ENCODE results near the gene FGG. TPM values are rescaled to one million over a fixed set of nuclear protein-coding genes. Genes with fewer than 3 reads are reported as not detected.

The FGG gene
- total RNA-seq, 1 donor = not detected

GRCh38 chr4:154577324-154577723 lies 35.1 kb downstream of the FGG start:
- TF ChIP-seq CTCF (IDR thresholded peaks at IDR 0.05; ENCODE audit: insufficient read depth, low read length) = no peak
- no peak overlapping the region for H3K4me3 ChIP-seq (ENCODE audit: low read depth, low read length)
- no peak for DNase-seq (ENCODE audit: low read depth)

GRCh38 chr4:154574311-154574710 lies 38.1 kb downstream of the FGG start:
- H3K4me3 ChIP-seq (ENCODE audit: low read depth, low read length) = no peak overlapping the region
- TF ChIP-seq CTCF (IDR thresholded peaks at IDR 0.05; ENCODE audit: insufficient read depth, low read length) = no peak
- no peak for DNase-seq (ENCODE audit: low read depth)

- no peak overlapping the region for H3K4me3 ChIP-seq (ENCODE audit: low read depth, low read length)
- TF ChIP-seq CTCF (IDR thresholded peaks at IDR 0.05; ENCODE audit: insufficient read depth, low read length) = no peak
- DNase-seq (ENCODE audit: low read depth) = no peak
Measured at GRCh38 chr4:154573190-154573870, 39.1 kb downstream of the FGG start.

- no peak overlapping the region for H3K4me3 ChIP-seq (ENCODE audit: low read depth, low read length)
- no peak for DNase-seq (ENCODE audit: low read depth)
- TF ChIP-seq CTCF (IDR thresholded peaks at IDR 0.05; ENCODE audit: insufficient read depth, low read length) = no peak
Measured at GRCh38 chr4:154569584-154569983, 42.9 kb downstream of the FGG start.

GRCh38 chr4:154569028-154569427 lies 43.4 kb downstream of the FGG start:
- DNase-seq (ENCODE audit: low read depth) = no peak

GRCh38 chr4:154566639-154567204 lies 45.7 kb downstream of the FGG start:
- DNase-seq (ENCODE audit: low read depth) = no peak
- no peak for TF ChIP-seq CTCF (IDR thresholded peaks at IDR 0.05; ENCODE audit: insufficient read depth, low read length)

More at GRCh38 chr4:154569028-154569427, 43.4 kb downstream of the FGG start:
- no peak overlapping the region for H3K4me3 ChIP-seq (ENCODE audit: low read depth, low read length)
- TF ChIP-seq CTCF (IDR thresholded peaks at IDR 0.05; ENCODE audit: insufficient read depth, low read length) = no peak

More at GRCh38 chr4:154566639-154567204, 45.7 kb downstream of the FGG start:
- no peak overlapping the region for H3K4me3 ChIP-seq (ENCODE audit: low read depth, low read length)

Measured in fibroblast of the aortic adventitia (primary cell).